ENCODE results near the gene TM7SF2. TPM values are rescaled to one million over a fixed set of nuclear protein-coding genes. Genes with fewer than 3 reads are reported as not detected.
A peak's percentile ranks its signal among the peaks of the same experiment; 100 is the strongest.

The TM7SF2 gene
- total RNA-seq, 1 donor from 2014 or later: 104 TPM

GRCh38 chr11:65112546-65113360 is 1.1 kb downstream of the TM7SF2 start:
- H3K27ac Mint-ChIP-seq (ENCODE audit: unreplicated experiment): no peak overlapping the region
- DNase-seq (ENCODE audit: low read depth, low spot score): peak; percentile 65
- TF ChIP-seq CTCF (conservative IDR thresholded peaks at IDR 0.05): peak; percentile 92
- H3K9me3 Mint-ChIP-seq: no peaks in the 10 kb centered on the region
- H3K4me1 Mint-ChIP-seq: peaks cover 35% of the 10 kb centered on the region
- H3K36me3 Mint-ChIP-seq (ENCODE audit: low read depth): peaks cover 3% of the 10 kb centered on the region
- peaks cover 12% of the 10 kb centered on the region for H3K27me3 Mint-ChIP-seq (ENCODE audit: low read depth)
- H3K4me3 Mint-ChIP-seq: peak overlapping the region; percentile 99

- no peak for TF ChIP-seq CTCF (conservative IDR thresholded peaks at IDR 0.05)
- H3K36me3 Mint-ChIP-seq (ENCODE audit: low read depth): peaks cover 6% of the 10 kb centered on the region
- DNase-seq (ENCODE audit: low read depth, low spot score): no peak
- H3K4me1 Mint-ChIP-seq: peaks cover 38% of the 10 kb centered on the region
- no peak overlapping the region for H3K27ac Mint-ChIP-seq (ENCODE audit: unreplicated experiment)
- H3K9me3 Mint-ChIP-seq: no peaks in the 10 kb centered on the region
- peaks cover 14% of the 10 kb centered on the region for H3K27me3 Mint-ChIP-seq (ENCODE audit: low read depth)
- H3K4me3 Mint-ChIP-seq: peak overlapping the region; percentile 99
Observed at GRCh38 chr11:65113361-65113756, 1.7 kb downstream of the TM7SF2 start.

GRCh38 chr11:65113839-65114238 is 2.2 kb downstream of the TM7SF2 start:
- no peak for TF ChIP-seq CTCF (conservative IDR thresholded peaks at IDR 0.05)
- Mint-ChIP-seq H3K4me3 (peak overlapping the region; percentile 99), H3K27me3 (ENCODE audit: low read depth) (peaks cover 14% of the 10 kb centered on the region), H3K36me3 (ENCODE audit: low read depth) (peaks cover 6% of the 10 kb centered on the region), H3K27ac (ENCODE audit: unreplicated experiment) (no peak overlapping the region), H3K4me1 (peaks cover 43% of the 10 kb centered on the region), H3K9me3 (no peaks in the 10 kb centered on the region)
- no peak for DNase-seq (ENCODE audit: low read depth, low spot score)

- H3K4me3 Mint-ChIP-seq: peak overlapping the region; percentile 99
- peaks cover 14% of the 10 kb centered on the region for H3K27me3 Mint-ChIP-seq (ENCODE audit: low read depth)
- no peaks in the 10 kb centered on the region for H3K9me3 Mint-ChIP-seq
- peaks cover 6% of the 10 kb centered on the region for H3K36me3 Mint-ChIP-seq (ENCODE audit: low read depth)
- H3K27ac Mint-ChIP-seq (ENCODE audit: unreplicated experiment): no peak overlapping the region
- no peak for TF ChIP-seq CTCF (conservative IDR thresholded peaks at IDR 0.05)
- no peak for DNase-seq (ENCODE audit: low read depth, low spot score)
- peaks cover 46% of the 10 kb centered on the region for H3K4me1 Mint-ChIP-seq
Observed at GRCh38 chr11:65114538-65115171, 3.0 kb downstream of the TM7SF2 start.

- peaks cover 6% of the 10 kb centered on the region for H3K36me3 Mint-ChIP-seq (ENCODE audit: low read depth)
- no peak for DNase-seq (ENCODE audit: low read depth, low spot score)
- no peak for TF ChIP-seq CTCF (conservative IDR thresholded peaks at IDR 0.05)
- no peak overlapping the region for H3K27ac Mint-ChIP-seq (ENCODE audit: unreplicated experiment)
- H3K9me3 Mint-ChIP-seq: no peaks in the 10 kb centered on the region
- H3K4me1 Mint-ChIP-seq: peaks cover 47% of the 10 kb centered on the region
- peak overlapping the region; percentile 99 for H3K4me3 Mint-ChIP-seq
- H3K27me3 Mint-ChIP-seq (ENCODE audit: low read depth): peaks cover 14% of the 10 kb centered on the region
Observed at GRCh38 chr11:65115361-65116082, 3.9 kb downstream of the TM7SF2 start.

Data from neural crest cell (in vitro differentiated cells).